Left lung (tissue), 10 donors: ENCODE results near the gene PHYH. TPM values are rescaled to one million over a fixed set of nuclear protein-coding genes. Genes with fewer than 3 reads are reported as not detected.

Experiments used
- ATAC-seq: fragments of 200-7000 bp; cut with Tn5 transposase; one replicate; pipeline ENCODE4 v1.9.1; 2020; ENCODE audit warnings: moderate library complexity
- DNase-seq, 4 donors: peaks; one replicate each; pipeline ENCODE4 v3.0.0-alpha.2; 2013 to 2020
- H3K27ac ChIP-seq, 2 donors: fragments of 200-600 bp; sonication (generic) in 1 of 2; one replicate each; pipeline versions ENCODE4 v1.5.0 to v1.8.0; 2020 to 2021
- H3K27me3 ChIP-seq, 2 donors: fragments of 200-600 bp; sonication (generic) in 1 of 2; one replicate each; pipeline versions ENCODE4 v1.5.0 to v1.8.0; 2020 to 2021
- H3K36me3 ChIP-seq, 2 donors: fragments of 200-600 bp; sonication (generic) in 1 of 2; one replicate each; pipeline versions ENCODE4 v1.5.0 to v1.8.0; 2020 to 2021
- H3K4me1 ChIP-seq, 2 donors: fragments of 200-600 bp; one replicate each; pipeline ENCODE4 v1.8.0; 2021
- H3K4me3 ChIP-seq, 2 donors: fragments of 200-600 bp; sonication (generic) in 1 of 2; one replicate each; pipeline versions ENCODE4 v1.5.0 to v1.8.0; 2020 to 2021; ENCODE audit warnings: mild to moderate bottlenecking in 1 of 2
- H3K9me3 ChIP-seq, 2 donors: fragments of 200-600 bp; sonication (generic) in 1 of 2; one replicate each; pipeline versions ENCODE4 v1.5.0 to v1.8.0; 2020 to 2021
- intact Hi-C, 2 donors: fragments of 100-400 bp; cut with DNase I; formaldehyde crosslinking; loops; one replicate each; pipeline versions ENCODE4 v1.11.2 to v1.14.2; 2022
- polyA plus RNA-seq, 6 donors: library from polyadenylated mRNA; unstranded; fragments of 120-200 nt; gene quantifications; one replicate each; pipeline ENCODE4 v1.2.1, GENCODE V29; 2013; ENCODE audit not compliant: insufficient read length in 6 of 6
- total RNA-seq, 2 donors: library from RNA; stranded (reverse); fragmentation: NEBNext Ultra II Directional; extraction: Animal tissue kit (Norgen Biotek cat#: 25700); gene quantifications; one replicate each; pipeline ENCODE4 v1.2.1, GENCODE V29; 2021
- TF ChIP-seq, protein P1 (sequence below), 2 donors: fragments of 200-600 bp; sonication (generic) in 1 of 2; IDR thresholded peaks; one replicate each; pipeline versions ENCODE4 v1.5.0 to v1.8.0; 2021; ENCODE audit warnings: antibody characterized with exemption in 2 of 2
- donor health status: DM: no; HTN: yes; CAD: no.
- donor health status: DM: no; HTN: no; CAD: no.

Gene PHYH
- total and polyA plus RNA-seq, 8 donors: 26.4 to 46.9 (median 31.1) TPM

GRCh38 chr10:13338390-13339110 lies 38.7 kb upstream of the PHYH start:
- intact Hi-C loops: no loop called here
- H3K27ac ChIP-seq: no peak overlapping the region

DNA sequence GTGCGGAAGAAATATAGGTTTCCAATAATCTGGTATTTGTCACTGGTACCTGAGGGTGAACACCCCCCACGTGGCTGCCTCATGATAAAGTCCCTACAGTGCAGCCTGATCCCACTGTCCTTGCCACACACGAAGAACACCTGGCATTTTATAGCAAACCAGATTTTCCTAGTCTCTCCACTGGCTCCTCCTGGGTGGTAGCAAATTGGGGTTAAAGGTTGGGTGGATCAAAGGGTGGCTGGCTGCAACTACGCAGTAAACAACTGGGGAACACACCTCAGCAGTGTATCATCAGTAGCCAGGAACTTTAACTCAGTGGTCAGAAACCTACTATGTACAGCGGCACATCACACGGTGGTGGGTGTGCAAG lies 37.9 kb upstream of the PHYH start:
- H3K9me3 ChIP-seq: no peaks in the 10 kb centered on the region
- intact Hi-C loops: no loop called here
- TF ChIP-seq, protein P1, sequence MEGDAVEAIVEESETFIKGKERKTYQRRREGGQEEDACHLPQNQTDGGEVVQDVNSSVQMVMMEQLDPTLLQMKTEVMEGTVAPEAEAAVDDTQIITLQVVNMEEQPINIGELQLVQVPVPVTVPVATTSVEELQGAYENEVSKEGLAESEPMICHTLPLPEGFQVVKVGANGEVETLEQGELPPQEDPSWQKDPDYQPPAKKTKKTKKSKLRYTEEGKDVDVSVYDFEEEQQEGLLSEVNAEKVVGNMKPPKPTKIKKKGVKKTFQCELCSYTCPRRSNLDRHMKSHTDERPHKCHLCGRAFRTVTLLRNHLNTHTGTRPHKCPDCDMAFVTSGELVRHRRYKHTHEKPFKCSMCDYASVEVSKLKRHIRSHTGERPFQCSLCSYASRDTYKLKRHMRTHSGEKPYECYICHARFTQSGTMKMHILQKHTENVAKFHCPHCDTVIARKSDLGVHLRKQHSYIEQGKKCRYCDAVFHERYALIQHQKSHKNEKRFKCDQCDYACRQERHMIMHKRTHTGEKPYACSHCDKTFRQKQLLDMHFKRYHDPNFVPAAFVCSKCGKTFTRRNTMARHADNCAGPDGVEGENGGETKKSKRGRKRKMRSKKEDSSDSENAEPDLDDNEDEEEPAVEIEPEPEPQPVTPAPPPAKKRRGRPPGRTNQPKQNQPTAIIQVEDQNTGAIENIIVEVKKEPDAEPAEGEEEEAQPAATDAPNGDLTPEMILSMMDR (IDR thresholded peaks at IDR 0.05): no peak
- no peaks in the 10 kb centered on the region for H3K27me3 ChIP-seq
- H3K4me1 ChIP-seq: no peaks in the 10 kb centered on the region
- H3K4me3 ChIP-seq: no peak overlapping the region
- ATAC-seq (no peak), DNase-seq (no peak)
- peaks cover 0 to 58% of the 10 kb centered on the region in 2 donors for H3K36me3 ChIP-seq
- H3K27ac ChIP-seq: no peak overlapping the region

More at GRCh38 chr10:13338390-13339110, 38.7 kb upstream of the PHYH start:
- no peaks in the 10 kb centered on the region for H3K4me1 ChIP-seq
- H3K27me3 ChIP-seq: no peaks in the 10 kb centered on the region
- H3K4me3 ChIP-seq: no peak overlapping the region
- peaks cover 0 to 50% of the 10 kb centered on the region in 2 donors for H3K36me3 ChIP-seq
- TF ChIP-seq, protein P1 (IDR thresholded peaks at IDR 0.05): no peak
- no peaks in the 10 kb centered on the region for H3K9me3 ChIP-seq
- DNase-seq (peak in 2 of 4 donors; percentile 69 to 81), ATAC-seq (no peak)

DNA sequence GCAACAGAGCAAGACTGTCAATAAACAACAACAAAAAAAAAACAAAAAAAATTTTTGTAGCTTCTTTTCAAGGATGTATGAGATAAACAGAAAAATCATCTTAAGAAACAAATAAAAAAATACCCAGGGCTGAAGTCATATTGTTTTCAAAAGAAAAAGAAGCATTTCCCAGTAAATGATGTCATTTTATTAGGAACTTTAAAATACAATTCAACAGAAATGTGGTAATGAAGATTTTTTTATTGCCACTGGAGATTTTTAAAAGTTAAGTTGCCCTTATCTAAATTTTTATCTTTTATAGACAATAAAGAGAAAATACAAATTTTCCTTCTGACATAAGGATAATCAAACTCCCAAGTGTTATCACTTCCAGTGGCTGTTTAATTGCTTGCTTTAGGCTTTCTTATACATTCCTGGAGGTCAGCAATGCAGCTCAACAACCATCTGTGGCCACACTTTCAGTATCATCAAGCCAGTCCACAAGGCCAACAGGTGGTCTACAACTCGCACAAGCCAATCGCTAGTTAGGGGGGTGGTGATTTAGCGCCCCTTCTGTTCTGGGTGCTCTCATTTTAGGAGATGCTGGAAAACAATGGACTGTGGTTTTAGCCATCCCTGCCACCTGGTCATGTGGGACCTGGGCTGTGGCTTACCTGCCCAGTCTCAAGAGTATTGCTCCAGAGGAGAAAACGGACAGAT lies 37.4 kb upstream of the PHYH start:
- no peak for ATAC-seq
- H3K9me3 ChIP-seq: no peaks in the 10 kb centered on the region
- DNase-seq: no peak
- H3K27me3 ChIP-seq: no peaks in the 10 kb centered on the region
- no peaks in the 10 kb centered on the region for H3K4me1 ChIP-seq
- intact Hi-C loops: no loop called here
- TF ChIP-seq, protein P1 (IDR thresholded peaks at IDR 0.05): no peak
- no peak overlapping the region for H3K4me3 ChIP-seq
- H3K27ac ChIP-seq: no peak overlapping the region
- H3K36me3 ChIP-seq: peaks cover 0 to 60% of the 10 kb centered on the region in 2 donors

DNA sequence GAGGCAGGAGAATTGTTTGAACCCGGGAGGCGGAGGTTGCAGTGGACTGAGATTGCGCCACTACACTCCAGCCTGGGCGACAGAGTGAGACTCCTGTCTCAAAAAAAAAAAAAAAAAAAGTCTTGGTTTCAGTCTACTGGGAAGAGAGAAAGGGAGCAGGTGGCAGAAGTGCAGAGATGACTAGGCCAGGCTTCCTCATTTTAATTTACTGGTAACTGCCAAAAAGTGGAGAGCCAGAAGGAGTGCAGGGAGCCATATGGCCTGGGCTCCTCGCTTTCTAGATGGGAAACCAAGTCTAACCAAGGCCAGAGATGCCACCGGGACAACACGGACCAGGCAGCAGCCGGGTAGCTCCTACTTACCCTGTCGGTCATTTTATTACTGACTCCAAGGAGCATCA lies 36.0 kb upstream of the PHYH start:
- intact Hi-C loops: no loop called here
- no peak overlapping the region for H3K4me3 ChIP-seq
- no peaks in the 10 kb centered on the region for H3K9me3 ChIP-seq
- H3K36me3 ChIP-seq: peaks cover 0 to 74% of the 10 kb centered on the region in 2 donors
- no peak for DNase-seq
- H3K27me3 ChIP-seq: no peaks in the 10 kb centered on the region
- no peaks in the 10 kb centered on the region for H3K4me1 ChIP-seq
- ATAC-seq: no peak
- no peak overlapping the region for H3K27ac ChIP-seq
- TF ChIP-seq, protein P1 (IDR thresholded peaks at IDR 0.05): no peak

DNA sequence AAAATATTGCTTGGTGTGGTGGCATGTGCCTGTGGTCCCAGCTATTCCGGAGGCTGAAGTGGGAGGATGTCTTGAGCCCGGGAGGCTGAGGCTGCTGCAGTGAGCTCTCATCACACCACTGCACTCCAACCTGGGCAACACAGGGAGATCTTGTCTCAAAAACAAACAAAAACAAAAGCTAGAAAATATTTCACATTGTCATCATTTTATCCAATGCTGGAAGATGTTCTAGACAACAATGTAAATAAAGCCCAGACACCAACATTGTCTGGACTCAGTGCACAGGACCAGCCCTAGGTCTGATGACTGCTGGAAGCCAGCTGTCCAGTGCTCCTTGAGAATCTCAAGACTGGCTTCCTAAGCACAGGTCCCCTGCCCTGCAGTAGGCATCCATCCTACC lies 34.7 kb upstream of the PHYH start:
- Histone ChIP-seq H3K4me1 (no peaks in the 10 kb centered on the region), H3K9me3 (no peaks in the 10 kb centered on the region), H3K27me3 (no peaks in the 10 kb centered on the region), H3K4me3 (no peak overlapping the region), H3K36me3 (peaks cover 0 to 87% of the 10 kb centered on the region in 2 donors), H3K27ac (no peak overlapping the region)
- TF ChIP-seq, protein P1 (IDR thresholded peaks at IDR 0.05): no peak
- ATAC-seq (no peak), DNase-seq (no peak)
- intact Hi-C loops: no loop called here
